GM12872 (cell line): ENCODE measurements around the gene NISCH.

Experiments
- CTCF ChIP-seq: IDR thresholded peaks from 3 replicates; pipeline ENCODE4 v1.5.1; 2011; ENCODE audit warnings: low read depth, mild to moderate bottlenecking, low read length, moderate library complexity; ENCODE audit not compliant: insufficient read depth

Gene NISCH

GRCh38 chr3:52487050-52487787, 31.8 kb downstream of the NISCH start:
- TF ChIP-seq CTCF: no peak

- TF ChIP-seq CTCF: no peak
These were observed 32.6 kb downstream of the NISCH start for GRCh38 chr3:52487788-52488691.

GRCh38 chr3:52488746-52489145, 33.3 kb downstream of the NISCH start:
- TF ChIP-seq CTCF: no peak

- no peak for TF ChIP-seq CTCF
These were observed 34.0 kb downstream of the NISCH start for GRCh38 chr3:52489453-52489852.

- TF ChIP-seq CTCF: no peak
These were observed 34.9 kb downstream of the NISCH start for GRCh38 chr3:52490035-52490938.

- no peak for TF ChIP-seq CTCF
These were observed 35.6 kb downstream of the NISCH start for GRCh38 chr3:52490939-52491526.
